Keratinocyte (primary cell): ENCODE results near the gene LRRC18. TPM values are rescaled to one million over a fixed set of nuclear protein-coding genes. Genes with fewer than 3 reads are reported as not detected.

ENCODE experiments used
- DNase-seq: peaks from one replicate; pipeline ENCODE4 v3.0.0-alpha.2; 2011; ENCODE audit warnings: low read depth, missing footprints, low spot score
- FAIRE-seq: peaks from 2 replicates; lab custom pipeline; 2011; peaks lifted over from hg19 to GRCh38; lab: Jason Lieb, UNC
- H2AFZ ChIP-seq: 2 replicates; pipeline ENCODE4 v1.6.0; 2012; ENCODE audit warnings: low read length, control low read depth, inconsistent platforms; ENCODE audit not compliant: control insufficient read depth
- H3K27ac ChIP-seq: 2 replicates; pipeline ENCODE4 v1.5.1; 2011; ENCODE audit warnings: low read length; ENCODE audit not compliant: control insufficient read depth, insufficient read depth
- H3K27me3 ChIP-seq: 3 replicates; pipeline ENCODE4 v1.6.0; 2011; ENCODE audit warnings: low read length; ENCODE audit not compliant: control insufficient read depth, insufficient read depth; ENCODE audit errors: extremely low read depth
- H3K36me3 ChIP-seq, 2 experiments: 2 replicates in 1 of 2; 3 replicates in 1 of 2; pipeline ENCODE4 v1.5.1; 2011; ENCODE audit warnings: low read length in 2 of 2, mild to moderate bottlenecking in 1 of 2; ENCODE audit not compliant: control insufficient read depth in 2 of 2, insufficient read depth in 2 of 2; ENCODE audit errors: extremely low read depth in 1 of 2
- H3K4me1 ChIP-seq: 3 replicates; pipeline ENCODE4 v1.5.1; 2011; ENCODE audit warnings: low read length; ENCODE audit not compliant: control insufficient read depth, insufficient read depth; ENCODE audit errors: extremely low read depth
- H3K4me2 ChIP-seq: 3 replicates; pipeline ENCODE4 v1.6.0; 2011; ENCODE audit warnings: low read depth, low read length; ENCODE audit not compliant: control insufficient read depth, insufficient read depth; ENCODE audit errors: extremely low read depth
- H3K4me3 ChIP-seq, 3 experiments: fragments of 200-600 bp in 1 of 3; sonication (generic) in 1 of 3; 2 replicates in 2 of 3; 3 replicates in 1 of 3; pipeline ENCODE4 v1.5.1; 2011 to 2016; ENCODE audit warnings: low read length in 3 of 3, mild to moderate bottlenecking in 3 of 3, control low read depth in 2 of 3, inconsistent platforms in 1 of 3, low read depth in 1 of 3, mixed read lengths in 1 of 3, mixed run types in 1 of 3, moderate library complexity in 1 of 3; ENCODE audit not compliant: control insufficient read depth in 2 of 3, insufficient read depth in 2 of 3; ENCODE audit errors: extremely low read depth in 1 of 3
- H3K79me2 ChIP-seq: 2 replicates; pipeline ENCODE4 v1.6.0; 2012; ENCODE audit warnings: low read length; ENCODE audit not compliant: control insufficient read depth, insufficient read depth
- H3K9ac ChIP-seq: 3 replicates; pipeline ENCODE4 v1.6.0; 2011; ENCODE audit warnings: low read length; ENCODE audit not compliant: control insufficient read depth, insufficient read depth; ENCODE audit errors: extremely low read depth
- H3K9me1 ChIP-seq: 3 replicates; pipeline ENCODE4 v1.6.0; 2011; ENCODE audit warnings: low read length; ENCODE audit not compliant: control insufficient read depth, insufficient read depth; ENCODE audit errors: extremely low read depth
- H3K9me3 ChIP-seq: 2 replicates; pipeline ENCODE4 v1.5.1; 2012; ENCODE audit warnings: low read depth, low read length; ENCODE audit not compliant: control insufficient read depth
- H4K20me1 ChIP-seq: 3 replicates; pipeline ENCODE4 v1.6.0; 2011; ENCODE audit warnings: low read length; ENCODE audit not compliant: control insufficient read depth, insufficient read depth; ENCODE audit errors: extremely low read depth
- EZH2 ChIP-seq: IDR thresholded peaks from one replicate; pipeline ENCODE4 v1.6.1; 2012; ENCODE audit warnings: inconsistent platforms, mild to moderate bottlenecking, low read length, moderate library complexity
- dilution Hi-C: fragments of 300-500 bp; cut with MboI; formaldehyde crosslinking; loops from one replicate; pipeline ENCODE4 v1.7.0; 2020; ENCODE audit warnings: low sequenced_read_pairs; ENCODE audit not compliant: extremely low pct_ligation_motif_present
- polyA plus RNA-seq, 5 experiments: library from polyadenylated mRNA; depleted of rRNA in 3 of 5; stranded (reverse) in 3 of 5; stranded (forward) in 1 of 5; unstranded in 1 of 5; fragments of >200 nt; gene quantifications; 1 replicate in 1 of 5; 2 replicates in 3 of 5; 3 replicates in 1 of 5; pipeline versions ENCODE4 v1.2.1 to v1.2.3, GENCODE V29; 2011 to 2012; ENCODE audit warnings: missing spikeins in 2 of 5, low read depth in 1 of 5, low replicate concordance in 1 of 5
- TF ChIP-seq, protein P1 (sequence below), 3 experiments: IDR thresholded peaks in 1 of 3; conservative IDR thresholded peaks in 1 of 3; optimal IDR thresholded peaks in 1 of 3; 2 replicates in 2 of 3; 3 replicates in 1 of 3; pipeline versions ENCODE3 to v1.5.1; 2011; ENCODE audit warnings: low read length in 3 of 3, mild to moderate bottlenecking in 3 of 3, moderate library complexity in 2 of 3, control low read depth in 1 of 3, inconsistent platforms in 1 of 3; ENCODE audit not compliant: insufficient read depth in 2 of 3; ENCODE audit errors: extremely low read depth in 1 of 3

LRRC18 gene
- polyA plus RNA-seq, 1 donor (not counting 4 experiments of a cell fraction or from before 2014, with no cell fraction given): not detected

DNA sequence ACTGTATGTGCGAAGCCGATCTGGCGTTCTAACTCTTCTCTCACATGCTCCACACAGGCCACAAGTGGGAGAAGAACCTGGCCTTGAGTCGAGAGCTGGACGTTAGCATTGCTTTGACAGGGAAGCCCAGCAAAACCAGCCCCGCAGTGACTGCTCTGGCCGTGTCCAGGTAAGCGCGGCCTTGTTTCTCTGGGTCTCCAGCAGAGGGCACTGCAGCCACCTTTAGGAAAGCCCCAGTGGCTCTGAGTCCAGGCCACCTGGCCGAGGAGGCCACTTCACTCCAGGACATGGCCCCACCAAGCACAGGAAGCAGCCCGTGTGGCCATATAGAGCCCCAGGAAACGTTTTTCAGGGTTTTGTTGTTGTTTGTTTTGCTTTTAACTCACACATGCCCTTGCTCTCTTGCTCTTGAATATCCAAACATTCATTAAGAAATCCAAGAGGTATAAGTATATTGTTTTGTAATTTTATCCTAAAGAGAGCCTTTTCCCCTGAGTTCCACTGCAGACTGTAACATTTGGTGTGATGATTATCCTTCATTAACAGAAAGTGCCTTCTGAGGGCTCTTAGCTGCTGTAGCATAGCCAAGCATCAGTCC is 41.8 kb upstream of the LRRC18 start:
- Histone ChIP-seq H3K9me3 (no peaks in the 10 kb centered on the region), H4K20me1 (no peaks in the 10 kb centered on the region), H2AFZ (no peak overlapping the region), H3K79me2 (no peaks in the 10 kb centered on the region), H3K9me1 (no peaks in the 10 kb centered on the region), H3K27ac (no peak overlapping the region), H3K36me3 (no peaks in the 10 kb centered on the region), H3K4me3 (no peak overlapping the region), H3K4me1 (no peaks in the 10 kb centered on the region), H3K4me2 (no peak overlapping the region), H3K9ac (no peak overlapping the region), H3K27me3 (peaks cover 7% of the 10 kb centered on the region)
- dilution Hi-C loops: no loop called here
- no peak for DNase-seq
- no peak for FAIRE-seq
- TF ChIP-seq, protein P1, sequence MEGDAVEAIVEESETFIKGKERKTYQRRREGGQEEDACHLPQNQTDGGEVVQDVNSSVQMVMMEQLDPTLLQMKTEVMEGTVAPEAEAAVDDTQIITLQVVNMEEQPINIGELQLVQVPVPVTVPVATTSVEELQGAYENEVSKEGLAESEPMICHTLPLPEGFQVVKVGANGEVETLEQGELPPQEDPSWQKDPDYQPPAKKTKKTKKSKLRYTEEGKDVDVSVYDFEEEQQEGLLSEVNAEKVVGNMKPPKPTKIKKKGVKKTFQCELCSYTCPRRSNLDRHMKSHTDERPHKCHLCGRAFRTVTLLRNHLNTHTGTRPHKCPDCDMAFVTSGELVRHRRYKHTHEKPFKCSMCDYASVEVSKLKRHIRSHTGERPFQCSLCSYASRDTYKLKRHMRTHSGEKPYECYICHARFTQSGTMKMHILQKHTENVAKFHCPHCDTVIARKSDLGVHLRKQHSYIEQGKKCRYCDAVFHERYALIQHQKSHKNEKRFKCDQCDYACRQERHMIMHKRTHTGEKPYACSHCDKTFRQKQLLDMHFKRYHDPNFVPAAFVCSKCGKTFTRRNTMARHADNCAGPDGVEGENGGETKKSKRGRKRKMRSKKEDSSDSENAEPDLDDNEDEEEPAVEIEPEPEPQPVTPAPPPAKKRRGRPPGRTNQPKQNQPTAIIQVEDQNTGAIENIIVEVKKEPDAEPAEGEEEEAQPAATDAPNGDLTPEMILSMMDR (optimal IDR thresholded peaks at IDR 0.05 in 1 of 3, IDR thresholded peaks at IDR 0.05 in 1 of 3, conservative IDR thresholded peaks at IDR 0.05 in 1 of 3; ENCODE audit: extremely low read depth in 1 of 3, insufficient read depth in 2 of 3, low read length in 3 of 3): peak; percentile 77 to 91 (median 87)
- no peak for TF ChIP-seq EZH2

DNA sequence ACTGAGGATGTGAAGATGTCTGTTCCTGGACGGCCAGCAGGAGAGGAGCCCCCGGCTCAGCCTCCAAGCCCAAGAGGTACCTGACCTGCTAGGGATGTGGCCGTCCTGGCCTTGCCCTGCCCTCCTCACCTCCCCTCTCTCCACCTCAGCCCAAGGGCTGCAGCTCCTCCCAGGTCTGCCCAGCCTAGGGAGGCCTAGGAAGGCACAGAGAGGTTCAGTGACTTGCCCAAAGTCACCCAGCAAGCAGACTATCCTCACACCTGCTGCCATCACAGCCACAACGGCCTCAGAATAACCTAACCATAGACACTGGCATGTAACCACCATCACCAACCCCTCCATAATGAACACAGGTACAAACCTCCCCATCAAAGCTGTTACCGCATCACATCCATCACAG is 38.7 kb upstream of the LRRC18 start:
- H3K27me3 ChIP-seq: peaks cover 10% of the 10 kb centered on the region
- H3K36me3 ChIP-seq: no peaks in the 10 kb centered on the region
- TF ChIP-seq, protein P1 (optimal IDR thresholded peaks at IDR 0.05 in 1 of 3, IDR thresholded peaks at IDR 0.05 in 1 of 3, conservative IDR thresholded peaks at IDR 0.05 in 1 of 3; ENCODE audit: extremely low read depth in 1 of 3, insufficient read depth in 2 of 3, low read length in 3 of 3): no peak
- no peak for TF ChIP-seq EZH2
- dilution Hi-C loops: no loop called here
- no peak overlapping the region for H3K4me2 ChIP-seq
- H2AFZ ChIP-seq: no peak overlapping the region
- no peaks in the 10 kb centered on the region for H4K20me1 ChIP-seq
- no peak for FAIRE-seq
- H3K9me1 ChIP-seq: no peaks in the 10 kb centered on the region
- no peak overlapping the region for H3K9ac ChIP-seq
- no peaks in the 10 kb centered on the region for H3K79me2 ChIP-seq
- no peak overlapping the region for H3K27ac ChIP-seq
- H3K4me3 ChIP-seq: no peak overlapping the region
- no peak for DNase-seq
- H3K9me3 ChIP-seq: no peaks in the 10 kb centered on the region
- H3K4me1 ChIP-seq: no peaks in the 10 kb centered on the region
